Activated T-cell treated with anti-CD3 and anti-CD28 coated beads, Interleukin-2, amount 50 U/mL, for 4 hours (primary cell): Measurements from ENCODE around the gene GUCY2C. TPM values are rescaled to one million over a fixed set of nuclear protein-coding genes. Genes with fewer than 3 reads are reported as not detected.

Experiments used
- ATAC-seq, 2 donors: fragments of 200-7000 bp; cut with Tn5 transposase; one replicate each; pipeline ENCODE4 v1.10.0; 2021
- DNase-seq: peaks from one replicate; pipeline ENCODE4 v3.0.0-alpha.2; 2020
- H3K27me3 Mint-ChIP-seq: one replicate; pipeline ENCODE4 v1.8.0; 2021; ENCODE audit warnings: low read depth, mixed read lengths
- H3K36me3 Mint-ChIP-seq: one replicate; pipeline ENCODE4 v1.8.0; 2022; ENCODE audit warnings: mixed read lengths; ENCODE audit not compliant: insufficient read depth
- H3K4me1 Mint-ChIP-seq: one replicate; pipeline ENCODE4 v1.8.0; 2021; ENCODE audit warnings: low read depth, mixed read lengths
- H3K4me3 Mint-ChIP-seq: one replicate; pipeline ENCODE4 v1.8.0; 2021; ENCODE audit warnings: mild to moderate bottlenecking, moderate library complexity, mixed read lengths
- H3K9me3 Mint-ChIP-seq: one replicate; pipeline ENCODE4 v1.8.0; 2021; ENCODE audit warnings: mixed read lengths
- total RNA-seq, 3 donors: library from RNA; stranded (reverse); gene quantifications; one replicate each; pipeline ENCODE4 v1.2.1, GENCODE V29; 2021

The GUCY2C gene
- total RNA-seq, 3 donors from 2014 or later, result not detected

GRCh38 chr12:14589169-14590004, 107.0 kb downstream of the GUCY2C start:
- Mint-ChIP-seq H3K4me3 (no peak overlapping the region), H3K27me3 (no peaks in the 10 kb centered on the region), H3K36me3 (no peaks in the 10 kb centered on the region), H3K9me3 (no peaks in the 10 kb centered on the region), H3K4me1 (no peaks in the 10 kb centered on the region)
- ATAC-seq, result no peak
- DNase-seq, result no peak

GRCh38 chr12:14588571-14588970, 107.8 kb downstream of the GUCY2C start:
- H3K27me3 Mint-ChIP-seq, result no peaks in the 10 kb centered on the region
- DNase-seq (no peak), ATAC-seq (no peak)
- H3K4me1 Mint-ChIP-seq, result no peaks in the 10 kb centered on the region
- no peaks in the 10 kb centered on the region for H3K36me3 Mint-ChIP-seq
- H3K9me3 Mint-ChIP-seq, result no peaks in the 10 kb centered on the region
- H3K4me3 Mint-ChIP-seq, result no peak overlapping the region

GRCh38 chr12:14578646-14579045, 117.8 kb downstream of the GUCY2C start:
- DNase-seq (no peak), ATAC-seq (no peak)
- H3K9me3 Mint-ChIP-seq, result no peaks in the 10 kb centered on the region
- peaks cover 2% of the 10 kb centered on the region for H3K27me3 Mint-ChIP-seq
- H3K36me3 Mint-ChIP-seq, result no peaks in the 10 kb centered on the region
- peaks cover 17% of the 10 kb centered on the region for H3K4me1 Mint-ChIP-seq
- no peak overlapping the region for H3K4me3 Mint-ChIP-seq

GRCh38 chr12:14577344-14577743, 119.1 kb downstream of the GUCY2C start:
- no peak for ATAC-seq
- peaks cover 17% of the 10 kb centered on the region for H3K4me1 Mint-ChIP-seq
- no peaks in the 10 kb centered on the region for H3K9me3 Mint-ChIP-seq
- H3K4me3 Mint-ChIP-seq, result no peak overlapping the region
- DNase-seq, result no peak
- H3K36me3 Mint-ChIP-seq, result no peaks in the 10 kb centered on the region
- peaks cover 2% of the 10 kb centered on the region for H3K27me3 Mint-ChIP-seq

GRCh38 chr12:14576896-14577295, 119.5 kb downstream of the GUCY2C start:
- Mint-ChIP-seq H3K9me3 (no peaks in the 10 kb centered on the region), H3K4me3 (no peak overlapping the region), H3K36me3 (no peaks in the 10 kb centered on the region), H3K4me1 (peaks cover 17% of the 10 kb centered on the region), H3K27me3 (peaks cover 2% of the 10 kb centered on the region)
- DNase-seq, result no peak
- ATAC-seq, result no peak

- peaks cover 7% of the 10 kb centered on the region for H3K27me3 Mint-ChIP-seq
- H3K36me3 Mint-ChIP-seq, result no peaks in the 10 kb centered on the region
- DNase-seq (no peak), ATAC-seq (no peak)
- peaks cover 17% of the 10 kb centered on the region for H3K4me1 Mint-ChIP-seq
- H3K9me3 Mint-ChIP-seq, result no peaks in the 10 kb centered on the region
- no peak overlapping the region for H3K4me3 Mint-ChIP-seq
Measured at GRCh38 chr12:14575585-14575984, 120.8 kb downstream of the GUCY2C start.

- no peaks in the 10 kb centered on the region for H3K9me3 Mint-ChIP-seq
- ATAC-seq, result no peak
- DNase-seq, result no peak
- no peak overlapping the region for H3K4me3 Mint-ChIP-seq
- peaks cover 18% of the 10 kb centered on the region for H3K27me3 Mint-ChIP-seq
- H3K36me3 Mint-ChIP-seq, result no peaks in the 10 kb centered on the region
- H3K4me1 Mint-ChIP-seq, result peaks cover 16% of the 10 kb centered on the region
Measured at GRCh38 chr12:14573118-14573517, 123.3 kb downstream of the GUCY2C start.

- Mint-ChIP-seq H3K27me3 (peaks cover 19% of the 10 kb centered on the region), H3K4me1 (peaks cover 12% of the 10 kb centered on the region), H3K36me3 (no peaks in the 10 kb centered on the region), H3K9me3 (no peaks in the 10 kb centered on the region), H3K4me3 (no peak overlapping the region)
- no peak for ATAC-seq
- DNase-seq, result no peak
Measured at GRCh38 chr12:14572401-14572800, 124.0 kb downstream of the GUCY2C start.

- Mint-ChIP-seq H3K36me3 (no peaks in the 10 kb centered on the region), H3K4me3 (no peak overlapping the region), H3K4me1 (peaks cover 8% of the 10 kb centered on the region), H3K27me3 (peaks cover 23% of the 10 kb centered on the region), H3K9me3 (no peaks in the 10 kb centered on the region)
- no peak for DNase-seq
- ATAC-seq, result no peak
Measured at GRCh38 chr12:14571779-14572178, 124.6 kb downstream of the GUCY2C start.

GRCh38 chr12:14570231-14570630, 126.2 kb downstream of the GUCY2C start:
- no peak for DNase-seq
- Mint-ChIP-seq H3K36me3 (no peaks in the 10 kb centered on the region), H3K9me3 (no peaks in the 10 kb centered on the region), H3K4me3 (no peak overlapping the region), H3K27me3 (peaks cover 32% of the 10 kb centered on the region), H3K4me1 (peaks cover 3% of the 10 kb centered on the region)
- no peak for ATAC-seq

GRCh38 chr12:14567351-14568162, 128.8 kb downstream of the GUCY2C start, which contains the start of gene PLBD1:
PLBD1 (minus strand) TSS chr12:14567883; CDS start chr12:14567696, 187 bp downstream.
- no peaks in the 10 kb centered on the region for H3K9me3 Mint-ChIP-seq
- peak; percentile 55 to 61 for ATAC-seq
- no peak within 1 kb of the TSS for H3K4me3 Mint-ChIP-seq
- peaks cover 35% of the 10 kb centered on the region for H3K27me3 Mint-ChIP-seq
- DNase-seq, result no peak
- H3K4me1 Mint-ChIP-seq, result peaks cover 3% of the 10 kb centered on the region
- no peaks in the 10 kb centered on the region for H3K36me3 Mint-ChIP-seq

GRCh38 chr12:14564336-14564959, 132.0 kb downstream of the GUCY2C start:
- H3K9me3 Mint-ChIP-seq, result no peaks in the 10 kb centered on the region
- no peak overlapping the region for H3K4me3 Mint-ChIP-seq
- DNase-seq (no peak), ATAC-seq (no peak)
- peaks cover 8% of the 10 kb centered on the region for H3K4me1 Mint-ChIP-seq
- H3K36me3 Mint-ChIP-seq, result no peaks in the 10 kb centered on the region
- peaks cover 23% of the 10 kb centered on the region for H3K27me3 Mint-ChIP-seq

- DNase-seq, result no peak
- ATAC-seq, result no peak
Measured at GRCh38 chr12:14563046-14563445, 133.4 kb downstream of the GUCY2C start.

More at GRCh38 chr12:14563046-14563445, 133.4 kb downstream of the GUCY2C start:
- H3K4me1 Mint-ChIP-seq, result peaks cover 12% of the 10 kb centered on the region
- H3K4me3 Mint-ChIP-seq, result no peak overlapping the region
- no peaks in the 10 kb centered on the region for H3K9me3 Mint-ChIP-seq
- peaks cover 17% of the 10 kb centered on the region for H3K27me3 Mint-ChIP-seq
- H3K36me3 Mint-ChIP-seq, result no peaks in the 10 kb centered on the region
